Small intestine (tissue), 7 donors: ENCODE data around the gene AIP. TPM values are rescaled to one million over a fixed set of nuclear protein-coding genes. Genes with fewer than 3 reads are reported as not detected.

Source experiments
- DNase-seq, 2 donors: peaks; one replicate each; pipeline versions ENCODE4 v3.0.0 to v3.0.0-alpha.2; 2013
- FAIRE-seq: peaks from 2 replicates; lab custom pipeline; 2012; peaks lifted over from hg19 to GRCh38; lab: Jason Lieb, UNC
- H3K27ac ChIP-seq, 3 donors: one replicate each; pipeline ENCODE4 v1.5.1; 2013; ENCODE audit warnings: low read length in 2 of 3, mild to moderate bottlenecking in 2 of 3, control low read depth in 1 of 3, inconsistent platforms in 1 of 3, low read depth in 1 of 3, moderate library complexity in 1 of 3
- H3K27me3 ChIP-seq, 3 donors: one replicate each; pipeline ENCODE4 v1.6.1; 2013; ENCODE audit warnings: low read length in 3 of 3, inconsistent platforms in 1 of 3; ENCODE audit not compliant: control insufficient read depth in 3 of 3, insufficient read depth in 3 of 3
- H3K36me3 ChIP-seq, 3 donors: one replicate each; pipeline ENCODE4 v1.6.1; 2013; ENCODE audit warnings: low read length in 3 of 3, inconsistent platforms in 1 of 3, low read depth in 1 of 3, mild to moderate bottlenecking in 1 of 3, moderate library complexity in 1 of 3; ENCODE audit not compliant: control insufficient read depth in 3 of 3, insufficient read depth in 2 of 3
- H3K4me1 ChIP-seq, 3 donors: one replicate each; pipeline ENCODE4 v1.6.1; 2013; ENCODE audit warnings: low read length in 2 of 3, inconsistent platforms in 1 of 3, low read depth in 1 of 3, mild to moderate bottlenecking in 1 of 3, moderate library complexity in 1 of 3; ENCODE audit not compliant: control insufficient read depth in 3 of 3, insufficient read depth in 2 of 3
- H3K4me3 ChIP-seq, 3 donors: one replicate each; pipeline ENCODE4 v1.5.1; 2013; ENCODE audit warnings: low read length in 3 of 3, control low read depth in 1 of 3, inconsistent platforms in 1 of 3, low read depth in 1 of 3, mild to moderate bottlenecking in 1 of 3, moderate library complexity in 1 of 3
- H3K9me3 ChIP-seq, 2 donors: one replicate each; pipeline ENCODE4 v1.6.1; 2013; ENCODE audit warnings: low read depth in 1 of 2, low read length in 1 of 2; ENCODE audit not compliant: control insufficient read depth in 2 of 2, insufficient read depth in 1 of 2
- WGBS, 3 donors: extraction: QIAGEN DNeasy Blood & Tissue Kit; methylation state at CpG; one replicate each; pipeline ENCODE4 v1.1.7; 2013; 5-methylcytosine and 5-hydroxymethylcytosine counted together
- polyA plus RNA-seq, 4 donors: library from polyadenylated mRNA; stranded (reverse) in 3 of 4; unstranded in 1 of 4; fragments of 200-250 nt in 3 of 4; fragments of 120-200 nt in 1 of 4; gene quantifications; one replicate each; pipeline versions ENCODE4 v1.2.1 to v1.2.3, GENCODE V29; 2013
- donor health status: healthy with polysubstance abuse.
- donor health status: control.
- donor health status: control.
- donor health status: Bipolar disorder and iron deficiency.
- donor health status: healthy.

Gene AIP
- polyA plus RNA-seq, 4 donors, result 45.7 to 102 (median 79.6) TPM

DNA sequence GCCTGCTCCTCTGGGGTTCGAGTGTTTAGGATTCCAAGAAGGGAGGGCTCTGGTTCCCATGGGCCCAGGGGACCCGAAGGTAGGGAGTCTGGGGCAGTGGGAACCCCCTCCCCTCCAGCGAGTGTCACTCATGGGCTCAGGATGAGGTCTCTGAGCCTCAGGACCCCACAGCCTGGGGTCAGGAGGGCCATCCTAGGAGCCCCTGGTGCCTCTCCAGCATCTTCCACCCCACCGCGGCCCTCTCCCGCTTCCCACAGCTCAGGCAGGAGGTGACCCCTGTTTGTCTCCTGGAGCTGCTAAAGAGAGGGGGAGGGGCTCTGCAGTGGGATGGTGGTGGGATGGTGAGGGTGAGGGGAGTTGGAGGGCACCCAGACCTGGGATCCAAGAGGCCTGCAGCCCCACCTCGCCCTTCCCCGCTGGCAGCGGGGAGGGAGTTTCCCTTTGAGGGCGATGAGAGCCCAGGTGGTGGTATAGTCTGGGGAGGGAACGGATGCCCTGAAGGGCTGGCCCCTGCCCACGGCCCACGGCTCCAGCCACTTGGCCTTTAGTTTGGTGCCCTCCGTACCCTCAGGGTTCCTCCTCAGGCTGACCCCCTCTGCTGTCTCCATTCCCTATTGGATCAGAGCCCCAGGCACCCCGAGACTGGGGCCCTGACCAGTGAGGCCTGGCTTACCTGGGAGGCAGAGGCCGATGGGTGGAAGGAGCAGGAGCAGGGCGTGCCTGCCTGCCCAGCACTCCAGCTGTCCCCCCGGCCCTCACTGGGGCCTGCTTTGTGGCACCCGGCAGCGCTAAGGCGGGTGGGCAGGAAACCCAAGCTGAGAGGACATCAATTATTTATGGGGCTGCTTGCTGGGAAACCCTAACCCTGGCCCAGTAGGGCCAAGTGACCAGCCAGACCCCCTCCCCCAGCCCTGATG, 28.8 kb upstream of the AIP start:
- 92% methylated on average over 21 of the region's 21 CpGs for WGBS, 3 donors
- Histone ChIP-seq H3K4me1 (no peaks in the 10 kb centered on the region), H3K4me3 (no peak overlapping the region), H3K9me3 (no peaks in the 10 kb centered on the region), H3K36me3 (peaks cover 0 to 2% (median 0%) of the 10 kb centered on the region in 3 donors), H3K27me3 (peaks cover 0 to 3% (median 0%) of the 10 kb centered on the region in 3 donors), H3K27ac (no peak overlapping the region)
- DNase-seq (no peak), FAIRE-seq (no peak)

DNA sequence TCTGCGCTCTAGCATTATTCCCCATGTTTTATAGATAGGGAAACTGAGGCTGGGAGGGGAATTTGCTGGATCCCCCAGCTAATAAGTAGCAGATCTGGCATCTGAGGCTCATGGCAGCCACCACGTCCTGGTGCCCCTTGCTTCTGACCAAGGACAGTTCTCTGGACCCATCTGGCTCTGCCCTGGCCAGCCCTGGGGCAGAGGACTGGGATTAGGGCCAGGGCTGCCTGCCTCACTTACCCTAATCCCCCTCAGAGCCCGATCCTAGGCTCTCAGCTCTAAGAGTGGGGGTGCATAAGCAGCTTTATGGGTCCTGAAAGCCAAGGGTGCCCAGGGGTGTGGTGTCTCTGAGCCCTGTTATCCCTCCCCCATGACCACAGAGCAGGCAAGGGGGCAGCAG, 27.8 kb upstream of the AIP start, which contains the start of gene CABP4:
Gene CABP4 (plus strand): TSS at position 301 of the 400 bp plus-strand sequence. CDS start 70 bp downstream, at position 371.
- Histone ChIP-seq H3K9me3 (no peaks in the 10 kb centered on the region), H3K4me3 (no peak within 1 kb of the TSS), H3K27ac (no peak within 1 kb of the TSS), H3K36me3 (peaks cover 0 to 2% (median 0%) of the 10 kb centered on the region in 3 donors), H3K27me3 (peaks cover 0 to 3% (median 0%) of the 10 kb centered on the region in 3 donors), H3K4me1 (no peaks in the 10 kb centered on the region)
- FAIRE-seq (no peak), DNase-seq (no peak)
- WGBS, 3 donors, result 89 to 95% (median 89%) methylated on average over 3 of the region's 3 CpGs

DNA sequence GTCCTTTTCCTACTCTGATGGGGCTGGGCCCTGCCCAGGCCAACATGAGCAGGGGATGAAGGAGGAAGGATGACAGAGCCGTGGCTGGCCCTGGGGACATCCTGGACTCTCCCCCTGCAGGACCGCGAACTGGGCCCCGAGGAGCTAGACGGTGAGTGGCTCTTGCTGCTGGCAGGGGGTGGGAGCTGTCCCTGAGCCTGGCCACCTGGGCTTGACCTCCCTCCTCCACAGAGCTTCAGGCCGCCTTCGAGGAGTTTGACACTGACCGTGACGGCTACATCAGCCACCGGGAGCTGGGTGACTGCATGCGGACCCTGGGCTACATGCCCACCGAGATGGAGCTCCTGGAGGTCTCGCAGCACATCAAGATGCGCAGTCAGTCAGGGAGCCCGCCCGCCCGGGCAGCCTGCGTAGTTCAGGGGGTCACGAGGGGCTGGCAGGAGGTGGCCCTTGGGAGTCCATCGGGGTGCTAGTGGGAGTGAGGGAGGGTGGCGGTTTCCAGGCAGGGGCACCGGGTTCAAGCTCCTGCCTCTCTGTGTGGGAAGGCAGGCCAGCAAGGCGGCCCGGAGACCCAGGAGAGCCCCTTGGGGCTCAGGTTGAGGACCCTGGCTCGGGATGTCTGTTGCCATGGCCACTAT, 26.6 kb upstream of the AIP start:
- FAIRE-seq (no peak), DNase-seq (no peak)
- H3K36me3 ChIP-seq, result peaks cover 0 to 2% (median 0%) of the 10 kb centered on the region in 3 donors
- no peak overlapping the region for H3K27ac ChIP-seq
- WGBS, 3 donors, result 87 to 89% (median 89%) methylated on average over 21 to 25 of the region's 25 CpGs
- H3K4me3 ChIP-seq, result no peak overlapping the region
- no peaks in the 10 kb centered on the region for H3K9me3 ChIP-seq
- no peaks in the 10 kb centered on the region for H3K4me1 ChIP-seq
- peaks cover 0 to 3% (median 0%) of the 10 kb centered on the region in 3 donors for H3K27me3 ChIP-seq

DNA sequence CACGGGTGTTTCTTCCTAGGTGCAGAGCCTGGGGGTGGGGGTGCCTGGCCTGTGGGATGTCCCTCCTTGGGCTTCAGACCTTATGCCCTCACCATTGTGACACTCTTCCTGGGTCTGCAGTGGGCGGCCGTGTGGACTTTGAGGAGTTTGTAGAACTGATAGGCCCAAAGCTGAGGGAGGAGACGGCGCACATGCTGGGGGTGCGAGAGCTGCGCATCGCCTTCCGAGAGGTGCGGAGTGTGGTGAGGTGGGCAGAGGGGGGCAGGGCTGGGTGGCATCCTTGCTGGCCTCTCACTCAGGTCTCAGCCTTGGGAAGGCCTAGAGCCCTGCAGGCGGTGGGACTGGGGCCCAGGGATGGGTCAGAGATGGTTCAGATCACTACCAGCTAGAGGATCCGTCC, 25.4 kb upstream of the AIP start:
- no peaks in the 10 kb centered on the region for H3K4me1 ChIP-seq
- no peak for FAIRE-seq

DNA sequence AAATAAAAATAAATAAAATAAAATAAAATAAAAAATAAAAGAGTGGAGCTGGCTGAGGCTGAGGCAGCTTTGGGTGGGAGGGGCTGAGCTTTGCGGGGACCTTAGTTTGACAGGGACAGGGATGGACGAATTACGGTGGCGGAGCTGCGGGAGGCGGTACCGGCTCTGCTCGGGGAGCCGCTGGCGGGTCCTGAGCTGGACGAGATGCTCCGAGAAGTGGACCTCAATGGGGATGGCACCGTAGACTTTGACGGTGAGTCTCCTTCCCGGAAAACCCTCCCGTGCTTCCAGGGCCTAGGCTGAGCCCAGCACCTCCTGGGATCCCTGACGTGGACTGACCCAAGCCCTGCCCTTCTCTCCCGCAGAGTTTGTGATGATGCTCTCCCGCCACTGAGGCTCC, 24.6 kb upstream of the AIP start:
- WGBS, 3 donors, result 88 to 94% (median 91%) methylated on average over 18 to 19 of the region's 19 CpGs
- no peaks in the 10 kb centered on the region for H3K4me1 ChIP-seq
- H3K4me3 ChIP-seq, result no peak overlapping the region
- FAIRE-seq (no peak), DNase-seq (no peak)
- peaks cover 0 to 3% (median 0%) of the 10 kb centered on the region in 3 donors for H3K27me3 ChIP-seq
- no peak overlapping the region for H3K27ac ChIP-seq
- no peaks in the 10 kb centered on the region for H3K9me3 ChIP-seq
- peaks cover 0 to 7% (median 0%) of the 10 kb centered on the region in 3 donors for H3K36me3 ChIP-seq

More for the DNA sequence above, 25.4 kb upstream of the AIP start:
- no peak for DNase-seq
- Histone ChIP-seq H3K9me3 (no peaks in the 10 kb centered on the region), H3K4me3 (no peak overlapping the region), H3K27ac (no peak overlapping the region), H3K36me3 (peaks cover 0 to 2% (median 0%) of the 10 kb centered on the region in 3 donors), H3K27me3 (peaks cover 0 to 3% (median 0%) of the 10 kb centered on the region in 3 donors)
- 91 to 95% (median 94%) methylated on average over 12 of the region's 12 CpGs for WGBS, 3 donors

DNA sequence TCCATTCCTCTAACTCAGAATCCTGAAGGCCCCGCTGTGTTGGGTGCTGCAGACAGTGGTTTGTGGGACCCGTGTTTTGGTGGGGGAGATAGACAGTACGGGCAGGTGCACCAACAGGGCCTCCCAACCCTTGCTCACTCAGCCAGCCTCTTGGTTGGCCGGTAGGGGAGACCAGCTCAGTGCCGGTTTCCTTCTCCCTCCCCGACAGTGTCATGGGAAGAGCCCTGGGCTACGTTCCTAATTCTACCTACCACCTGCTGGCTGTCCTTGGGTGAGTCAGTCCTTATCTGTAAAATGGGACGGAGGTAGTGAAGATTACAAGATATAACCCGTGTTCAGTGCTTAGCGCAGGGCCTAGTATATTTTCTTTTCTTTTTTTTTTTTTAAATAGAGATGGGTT, 19.6 kb upstream of the AIP start:
- Histone ChIP-seq H3K4me1 (peaks cover 2 to 32% (median 7%) of the 10 kb centered on the region in 3 donors), H3K4me3 (no peak overlapping the region), H3K27me3 (no peaks in the 10 kb centered on the region), H3K27ac (no peak overlapping the region), H3K36me3 (peaks cover 0 to 35% (median 0%) of the 10 kb centered on the region in 3 donors), H3K9me3 (no peaks in the 10 kb centered on the region)
- no peak for FAIRE-seq
- no peak for DNase-seq
- 64 to 83% (median 77%) methylated on average over 10 of the region's 10 CpGs for WGBS, 3 donors

DNA sequence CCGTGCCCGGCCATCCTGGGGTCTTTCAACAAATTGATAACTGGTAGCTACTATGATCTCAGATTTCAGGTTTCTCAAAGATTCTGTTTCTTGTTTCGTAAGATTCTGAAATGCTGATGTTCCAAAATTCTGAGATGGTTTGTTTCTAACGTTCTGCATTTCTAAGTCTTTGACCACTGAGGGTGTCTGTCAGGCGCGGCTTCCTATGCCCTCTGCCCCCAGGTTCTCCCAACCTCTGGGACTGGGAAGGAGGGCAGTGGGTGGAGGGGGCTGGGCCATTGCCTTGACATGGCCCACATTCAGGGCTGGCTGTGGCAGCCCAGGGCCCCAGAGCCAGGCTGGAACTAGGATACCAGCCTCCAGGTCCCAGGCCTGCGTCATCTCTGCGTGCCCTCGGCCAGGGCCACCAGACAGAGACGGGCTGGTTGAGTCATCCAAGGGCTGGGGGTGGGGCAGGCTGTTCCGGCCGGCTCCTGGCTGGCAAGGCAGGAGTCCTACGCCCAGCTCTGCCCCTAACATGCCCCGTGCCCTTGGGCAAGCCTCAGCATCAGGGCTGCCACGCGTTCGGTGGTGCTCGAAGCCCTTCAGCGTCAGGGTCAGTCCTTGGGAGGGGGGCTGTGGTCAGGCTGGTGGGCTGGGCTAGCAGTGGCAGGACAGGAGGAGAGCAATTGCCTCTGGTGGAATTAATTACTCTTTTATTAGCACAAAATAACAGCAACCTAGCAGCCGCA, 19.0 kb upstream of the AIP start:
- H3K36me3 ChIP-seq, result peaks cover 0 to 34% (median 0%) of the 10 kb centered on the region in 3 donors
- peaks cover 2 to 34% (median 7%) of the 10 kb centered on the region in 3 donors for H3K4me1 ChIP-seq
- H3K9me3 ChIP-seq, result no peaks in the 10 kb centered on the region
- 46 to 73% (median 61%) methylated on average over 19 to 20 of the region's 20 CpGs for WGBS, 3 donors
- FAIRE-seq (no peak), DNase-seq (peak in 1 of 2 donors; percentile 91)
- no peaks in the 10 kb centered on the region for H3K27me3 ChIP-seq
- H3K27ac ChIP-seq, result peak overlapping the region; percentile 73 to 95 (median 93)
- H3K4me3 ChIP-seq, result peak overlapping the region in 2 of 3 donors; percentile 84 to 95
